BE2C (cell line): ENCODE measurements around the gene RAPGEF2.

Source experiments
- DNase-seq: peaks from one replicate; pipeline ENCODE4 v3.0.0-alpha.2; 2020
- H3K27me3 ChIP-seq: fragments of 250-450 bp; sonication (Bioruptor Pico); 2 replicates; pipeline ENCODE4 v1.5.1; 2020; ENCODE audit warnings: mild to moderate bottlenecking
- H3K36me3 ChIP-seq: fragments of 250-450 bp; sonication (Bioruptor Pico); 2 replicates; pipeline ENCODE4 v1.5.1; 2020; ENCODE audit warnings: mild to moderate bottlenecking
- H3K4me1 ChIP-seq: fragments of 250-450 bp; sonication (Bioruptor Pico); 2 replicates; pipeline ENCODE4 v1.5.1; 2020
- H3K4me3 ChIP-seq: 2 replicates; pipeline ENCODE4 v1.5.1; 2011; ENCODE audit warnings: low read depth, low read length
- H3K9me3 ChIP-seq: fragments of 250-450 bp; sonication (Bioruptor Pico); 2 replicates; pipeline ENCODE4 v1.5.1; 2020
- TF ChIP-seq, protein P1 (sequence below): IDR thresholded peaks from 2 replicates; pipeline ENCODE4 v1.5.1; 2012; ENCODE audit warnings: mild to moderate bottlenecking, low read depth, low read length

The RAPGEF2 gene

DNA sequence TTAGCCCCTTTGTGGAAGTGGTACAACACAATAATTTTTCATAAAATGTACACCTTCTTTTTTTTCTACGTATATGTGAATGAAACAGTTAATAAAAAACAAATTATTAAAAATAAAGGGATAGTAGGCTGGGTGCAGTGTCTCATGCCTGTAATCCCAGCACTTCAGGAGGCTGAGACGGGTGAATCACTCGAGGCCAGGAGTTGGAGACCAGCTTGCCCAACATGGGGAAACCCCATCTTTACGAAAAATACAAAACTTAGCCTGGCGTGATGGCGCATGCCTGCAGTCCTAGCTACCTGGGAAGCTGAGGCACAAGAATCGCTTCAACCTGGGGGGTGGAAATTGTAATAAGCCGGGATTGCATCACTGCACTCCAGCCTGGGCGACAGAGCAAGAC is 244.9 kb downstream of the RAPGEF2 start:
- TF ChIP-seq, protein P1, sequence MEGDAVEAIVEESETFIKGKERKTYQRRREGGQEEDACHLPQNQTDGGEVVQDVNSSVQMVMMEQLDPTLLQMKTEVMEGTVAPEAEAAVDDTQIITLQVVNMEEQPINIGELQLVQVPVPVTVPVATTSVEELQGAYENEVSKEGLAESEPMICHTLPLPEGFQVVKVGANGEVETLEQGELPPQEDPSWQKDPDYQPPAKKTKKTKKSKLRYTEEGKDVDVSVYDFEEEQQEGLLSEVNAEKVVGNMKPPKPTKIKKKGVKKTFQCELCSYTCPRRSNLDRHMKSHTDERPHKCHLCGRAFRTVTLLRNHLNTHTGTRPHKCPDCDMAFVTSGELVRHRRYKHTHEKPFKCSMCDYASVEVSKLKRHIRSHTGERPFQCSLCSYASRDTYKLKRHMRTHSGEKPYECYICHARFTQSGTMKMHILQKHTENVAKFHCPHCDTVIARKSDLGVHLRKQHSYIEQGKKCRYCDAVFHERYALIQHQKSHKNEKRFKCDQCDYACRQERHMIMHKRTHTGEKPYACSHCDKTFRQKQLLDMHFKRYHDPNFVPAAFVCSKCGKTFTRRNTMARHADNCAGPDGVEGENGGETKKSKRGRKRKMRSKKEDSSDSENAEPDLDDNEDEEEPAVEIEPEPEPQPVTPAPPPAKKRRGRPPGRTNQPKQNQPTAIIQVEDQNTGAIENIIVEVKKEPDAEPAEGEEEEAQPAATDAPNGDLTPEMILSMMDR: no peak
- Histone ChIP-seq H3K27me3 (no peaks in the 10 kb centered on the region), H3K36me3 (peaks cover 65% of the 10 kb centered on the region), H3K4me1 (no peaks in the 10 kb centered on the region), H3K9me3 (no peaks in the 10 kb centered on the region), H3K4me3 (no peak overlapping the region)
- DNase-seq: no peak

DNA sequence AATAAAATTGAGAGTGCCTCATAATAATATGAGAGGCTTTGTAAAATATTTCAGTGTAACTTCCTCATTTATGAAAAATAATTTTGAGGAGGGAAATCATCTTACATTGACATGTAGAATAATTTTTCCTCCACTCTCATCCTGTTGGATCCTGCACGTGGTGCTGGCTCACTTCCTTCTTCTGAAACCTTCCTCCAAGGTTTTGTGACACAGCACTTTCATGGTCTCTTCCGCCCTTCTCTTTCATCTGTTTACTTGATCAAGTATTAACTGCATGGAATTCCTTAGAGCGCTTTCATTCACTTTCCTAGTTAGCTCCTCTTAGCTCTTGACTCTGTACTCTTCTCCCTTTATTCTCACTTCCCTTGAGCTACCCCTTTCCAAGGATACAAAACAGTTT is 246.5 kb downstream of the RAPGEF2 start:
- Histone ChIP-seq H3K4me1 (no peaks in the 10 kb centered on the region), H3K4me3 (no peak overlapping the region), H3K36me3 (peaks cover 68% of the 10 kb centered on the region), H3K9me3 (no peaks in the 10 kb centered on the region), H3K27me3 (no peaks in the 10 kb centered on the region)
- no peak for DNase-seq
- TF ChIP-seq, protein P1: no peak

DNA sequence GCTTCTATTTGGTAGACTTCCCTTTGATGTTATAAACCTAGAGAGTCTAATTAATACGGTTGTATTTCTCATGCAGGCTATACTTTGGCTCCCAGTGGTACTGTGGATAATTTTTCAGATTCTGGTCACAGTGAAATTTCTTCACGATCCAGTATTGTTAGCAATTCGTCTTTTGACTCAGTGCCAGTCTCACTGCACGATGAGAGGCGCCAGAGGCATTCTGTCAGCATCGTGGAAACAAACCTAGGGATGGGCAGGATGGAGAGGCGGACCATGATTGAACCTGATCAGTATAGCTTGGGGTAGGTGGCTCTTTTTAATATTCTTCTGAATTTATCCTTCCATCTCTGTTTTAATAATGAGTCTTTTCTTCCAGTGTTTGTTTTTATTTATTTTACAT is 249.7 kb downstream of the RAPGEF2 start:
- Histone ChIP-seq H3K4me1 (no peaks in the 10 kb centered on the region), H3K36me3 (peaks cover 78% of the 10 kb centered on the region), H3K9me3 (no peaks in the 10 kb centered on the region), H3K4me3 (no peak overlapping the region), H3K27me3 (no peaks in the 10 kb centered on the region)
- TF ChIP-seq, protein P1: no peak
- no peak for DNase-seq

DNA sequence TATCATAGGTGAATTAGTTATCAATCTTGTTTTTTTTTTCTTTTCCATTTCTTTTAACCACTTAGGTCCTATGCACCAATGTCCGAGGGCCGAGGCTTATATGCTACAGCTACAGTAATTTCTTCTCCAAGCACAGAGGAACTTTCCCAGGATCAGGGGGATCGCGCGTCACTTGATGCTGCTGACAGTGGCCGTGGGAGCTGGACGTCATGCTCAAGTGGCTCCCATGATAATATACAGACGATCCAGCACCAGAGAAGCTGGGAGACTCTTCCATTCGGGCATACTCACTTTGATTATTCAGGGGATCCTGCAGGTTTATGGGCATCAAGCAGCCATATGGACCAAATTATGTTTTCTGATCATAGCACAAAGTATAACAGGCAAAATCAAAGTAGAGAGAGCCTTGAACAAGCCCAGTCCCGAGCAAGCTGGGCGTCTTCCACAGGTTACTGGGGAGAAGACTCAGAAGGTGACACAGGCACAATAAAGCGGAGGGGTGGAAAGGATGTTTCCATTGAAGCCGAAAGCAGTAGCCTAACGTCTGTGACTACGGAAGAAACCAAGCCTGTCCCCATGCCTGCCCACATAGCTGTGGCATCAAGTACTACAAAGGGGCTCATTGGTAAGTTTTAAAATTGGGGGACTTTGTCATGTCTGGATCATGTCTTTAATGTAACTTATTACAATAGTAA is 250.7 kb downstream of the RAPGEF2 start:
- DNase-seq: no peak
- H3K4me1 ChIP-seq: no peaks in the 10 kb centered on the region
- no peaks in the 10 kb centered on the region for H3K9me3 ChIP-seq
- H3K27me3 ChIP-seq: no peaks in the 10 kb centered on the region
- TF ChIP-seq, protein P1: no peak
- H3K36me3 ChIP-seq: peaks cover 82% of the 10 kb centered on the region
- H3K4me3 ChIP-seq: no peak overlapping the region

DNA sequence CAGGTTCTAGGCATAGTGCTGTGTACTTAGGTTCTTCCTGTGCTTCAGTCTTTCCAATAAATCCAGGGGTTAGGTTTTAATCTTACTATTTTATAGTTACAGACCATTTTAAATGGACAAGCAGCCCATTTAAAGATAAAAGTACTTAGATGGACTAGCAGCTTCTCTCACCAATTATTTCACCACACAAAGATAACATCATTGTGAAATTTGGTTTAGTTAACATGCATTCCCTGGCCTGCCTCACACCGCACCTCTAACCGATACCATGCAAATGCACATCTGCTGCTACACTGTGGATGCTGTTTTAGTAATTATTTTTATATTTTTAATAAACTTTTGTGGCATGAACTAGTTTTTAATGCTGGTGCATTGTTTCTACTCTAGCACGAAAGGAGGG is 252.6 kb downstream of the RAPGEF2 start:
- H3K4me3 ChIP-seq: no peak overlapping the region
- peaks cover 93% of the 10 kb centered on the region for H3K36me3 ChIP-seq
- no peak for DNase-seq
- no peaks in the 10 kb centered on the region for H3K4me1 ChIP-seq
- no peaks in the 10 kb centered on the region for H3K27me3 ChIP-seq
- H3K9me3 ChIP-seq: no peaks in the 10 kb centered on the region
- TF ChIP-seq, protein P1: no peak

DNA sequence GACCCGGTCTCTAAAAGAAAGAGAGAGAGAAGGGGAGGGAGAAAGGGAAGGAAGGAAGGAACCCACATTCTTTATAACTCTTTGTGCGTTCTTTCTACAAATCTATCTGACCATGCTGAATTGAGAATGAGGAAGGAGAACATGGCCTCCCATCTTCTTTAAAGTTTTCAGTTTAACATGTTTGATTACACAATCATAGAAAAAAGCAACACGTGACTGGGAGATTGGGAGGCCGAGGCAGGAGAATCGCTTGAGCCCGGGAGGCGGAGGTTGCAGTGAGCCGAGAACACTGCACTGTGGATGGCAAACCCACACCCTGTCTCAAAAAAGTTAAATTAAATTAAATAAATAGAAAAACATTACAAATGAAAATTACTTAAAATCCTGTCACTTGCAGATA is 254.5 kb downstream of the RAPGEF2 start:
- TF ChIP-seq, protein P1: no peak
- peaks cover 84% of the 10 kb centered on the region for H3K36me3 ChIP-seq
- no peaks in the 10 kb centered on the region for H3K4me1 ChIP-seq
- H3K27me3 ChIP-seq: no peaks in the 10 kb centered on the region
- no peaks in the 10 kb centered on the region for H3K9me3 ChIP-seq
- no peak overlapping the region for H3K4me3 ChIP-seq
- DNase-seq: no peak
